ENCODE data around the gene SMCO1.
A peak's percentile ranks its signal among the peaks of the same experiment; 100 is the strongest.
"Not testable (repeated sequence)": the region's sequence is repeated elsewhere in the genome, so short reads cannot be mapped to it uniquely, and the experiment has no call there.

Gene SMCO1

GRCh38 chr3:196521291-196521690, 6.1 kb upstream of the SMCO1 start:
- not testable (repeated sequence) for DNase-seq

- peak in 2 of 4 experiments; percentile 17 to 35 for DNase-seq
Observed at GRCh38 chr3:196519718-196520082, 4.6 kb upstream of the SMCO1 start.

- peak; percentile 92 to 94 (median 92) for DNase-seq
Observed at GRCh38 chr3:196518966-196519717, 4.0 kb upstream of the SMCO1 start.

- no peak for DNase-seq
Observed at GRCh38 chr3:196517919-196518318, 2.8 kb upstream of the SMCO1 start.

- no peak for DNase-seq
Observed at GRCh38 chr3:196517162-196517800, 2.1 kb upstream of the SMCO1 start.

- DNase-seq, result no peak
Observed at GRCh38 chr3:196514350-196514716, 813 bp downstream of the SMCO1 start.

GRCh38 chr3:196513697-196514349, 1.3 kb downstream of the SMCO1 start:
- no peak for DNase-seq

- not testable (repeated sequence) for DNase-seq
Observed at GRCh38 chr3:196511646-196512425, 3.3 kb downstream of the SMCO1 start.

GRCh38 chr3:196511108-196511507, 4.0 kb downstream of the SMCO1 start:
- not testable (repeated sequence) for DNase-seq

- no peak for DNase-seq
Observed at GRCh38 chr3:196506687-196507086, 8.5 kb downstream of the SMCO1 start.

- no peak for DNase-seq
Observed at GRCh38 chr3:196504556-196504955, 10.6 kb downstream of the SMCO1 start.

GRCh38 chr3:196504077-196504398, 11.1 kb downstream of the SMCO1 start:
- not testable (repeated sequence) for DNase-seq

- peak; percentile 98 to 99 (median 98) for DNase-seq
Observed at GRCh38 chr3:196503196-196504076, 11.7 kb downstream of the SMCO1 start, which contains the start of gene RNF168. Gene RNF168 (minus strand): TSS chr3:196503768. CDS start chr3:196503173, 595 bp downstream.

GRCh38 chr3:196502775-196503195, 12.4 kb downstream of the SMCO1 start:
- peak; percentile 68 to 82 (median 76) for DNase-seq

GRCh38 chr3:196501316-196502044, 13.7 kb downstream of the SMCO1 start:
- peak; percentile 22 to 48 (median 24) for DNase-seq

GRCh38 chr3:196499807-196500524, 15.2 kb downstream of the SMCO1 start:
- no peak for DNase-seq

GRCh38 chr3:196499061-196499460, 16.1 kb downstream of the SMCO1 start:
- DNase-seq, result no peak

- DNase-seq, result no peak
Observed at GRCh38 chr3:196498297-196498696, 16.8 kb downstream of the SMCO1 start.

GRCh38 chr3:196496183-196496582, 19.0 kb downstream of the SMCO1 start:
- DNase-seq, result no peak

GRCh38 chr3:196493292-196493691, 21.9 kb downstream of the SMCO1 start:
- no peak for DNase-seq

Data from suppressor macrophage (primary cell).